AG08395 (cell line): ENCODE data around the gene ATP9A.
A peak's percentile ranks its signal among the peaks of the same experiment; 100 is the strongest.
"Not testable (repeated sequence)": the region's sequence is repeated elsewhere in the genome, so short reads cannot be mapped to it uniquely, and the experiment has no call there.

Experiments
- DNase-seq: peaks from one replicate; pipeline ENCODE4 v3.0.0; 2012; ENCODE audit warnings: mixed read lengths, low spot score

Gene ATP9A

GRCh38 chr20:51750770-51751388 lies 17.3 kb downstream of the ATP9A start:
- no peak for DNase-seq

GRCh38 chr20:51750037-51750769 lies 18.0 kb downstream of the ATP9A start:
- DNase-seq, result peak; percentile 88

GRCh38 chr20:51749674-51750036 lies 18.5 kb downstream of the ATP9A start:
- DNase-seq, result no peak

- no peak for DNase-seq
These were observed 20.8 kb downstream of the ATP9A start for GRCh38 chr20:51747182-51747911.

- DNase-seq, result no peak
These were observed 22.4 kb downstream of the ATP9A start for GRCh38 chr20:51745804-51746203.

- no peak for DNase-seq
These were observed 27.4 kb downstream of the ATP9A start for GRCh38 chr20:51740838-51741237.

GRCh38 chr20:51740308-51740707 lies 27.9 kb downstream of the ATP9A start:
- not testable (repeated sequence) for DNase-seq

- DNase-seq, result no peak
These were observed 28.4 kb downstream of the ATP9A start for GRCh38 chr20:51739722-51740249.

GRCh38 chr20:51738877-51739447 lies 29.2 kb downstream of the ATP9A start:
- DNase-seq, result no peak

- DNase-seq, result not testable (repeated sequence)
These were observed 29.9 kb downstream of the ATP9A start for GRCh38 chr20:51738261-51738660.

GRCh38 chr20:51736947-51737346 lies 31.2 kb downstream of the ATP9A start:
- DNase-seq, result no peak

GRCh38 chr20:51735728-51736600 lies 32.2 kb downstream of the ATP9A start:
- DNase-seq, result no peak

GRCh38 chr20:51734876-51735720 lies 33.1 kb downstream of the ATP9A start:
- no peak for DNase-seq

- DNase-seq, result no peak
These were observed 35.1 kb downstream of the ATP9A start for GRCh38 chr20:51733070-51733469.

- DNase-seq, result peak; percentile 56
These were observed 35.9 kb downstream of the ATP9A start for GRCh38 chr20:51732096-51732791.

- DNase-seq, result no peak
These were observed 36.5 kb downstream of the ATP9A start for GRCh38 chr20:51731731-51732095.

GRCh38 chr20:51729771-51730170 lies 38.4 kb downstream of the ATP9A start:
- DNase-seq, result no peak

- no peak for DNase-seq
These were observed 39.5 kb downstream of the ATP9A start for GRCh38 chr20:51728737-51729136.

GRCh38 chr20:51727872-51728271 lies 40.3 kb downstream of the ATP9A start:
- DNase-seq, result no peak

- DNase-seq, result no peak
These were observed 42.5 kb downstream of the ATP9A start for GRCh38 chr20:51725584-51726176.
